Measurements from ENCODE around the gene RAD1. TPM values are rescaled to one million over a fixed set of nuclear protein-coding genes. Genes with fewer than 3 reads are reported as not detected.

Gene RAD1
- total and polyA plus RNA-seq, 2 donors (not counting 1 experiment from before 2014, with no cell fraction given), result 7.8 to 25.9 TPM

- H3K4me3 Mint-ChIP-seq, result no peak overlapping the region
- no peak overlapping the region for H3K4me2 ChIP-seq (replicated peaks; ENCODE audit: low read depth, low read length, poor library complexity, severe bottlenecking)
- H3K9ac ChIP-seq (ENCODE audit: low read length), result no peak overlapping the region
Observed at GRCh38 chr5:34924462-34924765, 9.1 kb upstream of the RAD1 start.

More at GRCh38 chr5:34924462-34924765, 9.1 kb upstream of the RAD1 start:
- Histone ChIP-seq H3K27me3 (replicated peaks in 1 of 4; ENCODE audit: control extremely low read depth in 1 of 4, control insufficient read depth in 3 of 4, insufficient read depth in 4 of 4, low read length in 3 of 4) (no peaks in the 10 kb centered on the region), H3K27ac (ENCODE audit: low read length in 2 of 2) (no peak overlapping the region), H2AFZ (ENCODE audit: insufficient read depth, low read depth, low read length, poor library complexity, severe bottlenecking) (no peak overlapping the region), H3K36me3 (replicated peaks in 1 of 2; ENCODE audit: control extremely low read depth in 1 of 2, control insufficient read depth in 1 of 2, extremely low read depth in 1 of 2, insufficient read depth in 2 of 2, low read length in 1 of 2) (peaks cover 14 to 55% of the 10 kb centered on the region in 2 experiments), H3K9me3 (ENCODE audit: control extremely low read depth in 1 of 3, control insufficient read depth in 2 of 3, insufficient read depth in 1 of 3, low read length in 2 of 3) (no peaks in the 10 kb centered on the region), H3K4me3 (ENCODE audit: control extremely low read depth in 1 of 5, extremely low read depth in 1 of 5, insufficient read depth in 1 of 5, low read depth in 2 of 5, low read length in 4 of 5) (no peak overlapping the region), H3K79me2 (ENCODE audit: control insufficient read depth, insufficient read depth, low read length) (peaks cover 8% of the 10 kb centered on the region), H3K4me1 (ENCODE audit: control insufficient read depth in 2 of 2, insufficient read depth in 2 of 2, low read length in 2 of 2) (peaks cover 6 to 9% of the 10 kb centered on the region in 2 donors), H4K20me1 (ENCODE audit: control insufficient read depth, insufficient read depth, low read length, poor library complexity, severe bottlenecking) (no peaks in the 10 kb centered on the region)
- no peaks in the 10 kb centered on the region for H3K27me3 Mint-ChIP-seq
- TF ChIP-seq CTCF (IDR thresholded peaks at IDR 0.05) (no peak), EZH2 (IDR thresholded peaks at IDR 0.05; ENCODE audit: borderline replicate concordance, insufficient read depth, low read depth, low read length, poor library complexity, severe bottlenecking) (no peak)
- intact Hi-C loops (cut with micrococcal nuclease), result no loop called here
- CTCF ChIA-PET, result no interaction called here
- H3K4me1 Mint-ChIP-seq, result peaks cover 10% of the 10 kb centered on the region
- no peak for DNase-seq
- POLR2A ChIA-PET, result no interaction called here
- ATAC-seq (ENCODE audit: low read depth), result no peak
- H3K27ac Mint-ChIP-seq, result no peak overlapping the region
- no peaks in the 10 kb centered on the region for H3K9me3 Mint-ChIP-seq (ENCODE audit: insufficient read depth)
